Medulla oblongata (tissue), 1 donor: ENCODE results near the gene SYT9.
"Not testable (repeated sequence)": the region's sequence is repeated elsewhere in the genome, so short reads cannot be mapped to it uniquely, and the experiment has no call there.

ENCODE experiments used
- DNase-seq: peaks from one replicate; pipeline ENCODE4 v3.0.0-alpha.2; 2015; ENCODE audit errors: extremely low spot score

Gene SYT9

GRCh38 chr11:7275133-7275532 lies 23.4 kb downstream of the SYT9 start:
- no peak for DNase-seq

DNA sequence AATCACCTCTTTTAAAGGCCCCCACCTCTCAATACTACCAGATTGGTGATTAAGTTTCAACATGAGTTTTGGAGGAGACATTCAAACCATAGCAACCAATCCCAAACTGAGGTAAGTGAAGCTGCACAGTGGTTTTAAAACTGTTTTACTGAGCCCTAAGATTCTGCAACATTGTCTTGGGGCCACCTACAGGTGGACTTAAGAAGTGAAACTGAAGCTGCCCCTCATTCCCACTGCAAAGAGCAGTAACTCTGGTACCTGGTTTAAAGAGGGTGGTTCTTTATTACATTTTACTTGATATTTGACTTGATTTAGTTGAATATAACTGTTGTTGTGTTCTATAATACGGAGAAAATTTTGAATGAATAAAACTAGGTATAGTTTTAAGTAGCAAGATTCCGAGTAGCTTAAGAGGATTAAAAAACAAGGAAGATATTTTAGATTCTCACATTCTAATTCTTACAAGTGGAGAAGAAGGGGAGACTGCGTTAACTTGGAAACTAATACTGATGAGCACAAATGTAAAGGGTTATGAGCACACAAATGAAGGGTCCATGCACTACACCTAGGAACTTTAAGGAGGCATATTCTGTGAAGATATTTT lies 26.7 kb downstream of the SYT9 start:
- peak; percentile 59 for DNase-seq

DNA sequence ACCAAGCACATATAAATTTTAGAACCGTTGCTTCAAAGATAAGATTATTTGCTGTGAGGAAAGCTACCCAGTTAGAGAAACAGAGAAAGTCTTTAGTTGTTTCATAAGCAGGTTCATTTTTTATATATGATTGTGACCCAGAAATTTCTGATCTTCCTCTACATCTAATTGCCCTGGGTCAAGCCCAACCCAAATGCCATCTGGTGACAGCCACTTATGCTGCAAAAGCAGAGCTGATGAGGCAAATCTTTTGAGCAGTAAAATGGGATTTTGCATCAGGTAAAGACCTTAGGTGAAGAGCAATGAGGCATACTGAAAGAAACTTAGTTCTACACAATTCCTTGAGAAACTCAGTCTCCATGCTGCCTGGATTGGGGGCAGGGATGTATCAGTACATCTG lies 28.0 kb downstream of the SYT9 start:
- DNase-seq = no peak

GRCh38 chr11:7281079-7281478 lies 29.4 kb downstream of the SYT9 start:
- DNase-seq = no peak

DNA sequence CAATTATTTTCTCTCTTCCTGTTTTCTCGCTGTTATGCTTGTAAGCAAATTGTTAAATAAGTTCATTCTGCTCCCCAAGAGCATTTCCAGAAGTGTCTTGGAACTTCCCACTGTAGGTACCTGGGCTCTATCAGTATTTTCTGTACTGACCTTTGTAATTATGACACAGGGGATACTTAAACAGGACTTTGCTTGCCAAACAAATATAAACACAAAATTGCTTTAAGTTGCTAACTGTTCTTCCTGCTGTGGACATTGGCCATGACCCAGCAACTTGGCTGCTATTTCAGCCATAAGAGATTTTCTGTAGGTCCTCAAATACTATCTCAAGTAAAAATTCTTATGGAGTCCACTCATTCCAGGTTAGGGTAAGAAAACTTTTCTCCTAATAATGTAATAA lies 30.1 kb downstream of the SYT9 start:
- DNase-seq = no peak

GRCh38 chr11:7286178-7286577 lies 34.5 kb downstream of the SYT9 start:
- no peak for DNase-seq

DNA sequence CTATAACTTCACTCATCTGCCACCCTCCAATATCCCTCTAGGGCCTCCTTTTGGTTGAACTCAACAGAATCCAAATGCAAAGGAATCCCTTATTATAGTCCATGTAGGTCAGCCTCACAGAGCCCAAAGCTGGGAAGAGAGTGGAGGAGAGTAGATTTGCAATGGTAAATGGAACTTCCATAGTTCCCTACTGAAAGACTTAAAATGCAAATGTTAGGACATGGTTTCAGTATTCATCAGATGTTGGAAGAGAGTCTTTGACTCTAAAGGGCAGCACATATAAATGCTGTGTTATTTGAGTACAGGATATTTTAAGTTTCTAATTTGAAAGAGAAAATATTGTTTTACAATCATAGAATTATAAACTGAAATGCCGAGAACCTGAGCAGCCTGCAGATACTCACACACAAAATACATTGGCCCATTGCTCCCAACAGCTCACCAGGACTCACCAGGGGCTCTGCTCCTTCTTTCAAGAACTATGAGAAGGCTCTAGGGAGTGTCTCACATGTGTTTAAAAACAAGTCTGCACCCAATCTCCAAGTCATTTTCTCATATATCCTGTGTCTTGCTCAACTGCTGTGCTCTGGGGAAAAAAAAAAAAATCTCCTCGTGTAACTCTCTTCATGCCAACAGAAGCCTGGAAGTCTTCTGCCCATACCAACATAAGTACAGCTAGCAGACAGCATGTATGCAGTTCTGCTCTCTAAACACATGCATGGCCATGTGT lies 39.6 kb downstream of the SYT9 start:
- no peak for DNase-seq

GRCh38 chr11:7292922-7293321 lies 41.2 kb downstream of the SYT9 start:
- DNase-seq = no peak

DNA sequence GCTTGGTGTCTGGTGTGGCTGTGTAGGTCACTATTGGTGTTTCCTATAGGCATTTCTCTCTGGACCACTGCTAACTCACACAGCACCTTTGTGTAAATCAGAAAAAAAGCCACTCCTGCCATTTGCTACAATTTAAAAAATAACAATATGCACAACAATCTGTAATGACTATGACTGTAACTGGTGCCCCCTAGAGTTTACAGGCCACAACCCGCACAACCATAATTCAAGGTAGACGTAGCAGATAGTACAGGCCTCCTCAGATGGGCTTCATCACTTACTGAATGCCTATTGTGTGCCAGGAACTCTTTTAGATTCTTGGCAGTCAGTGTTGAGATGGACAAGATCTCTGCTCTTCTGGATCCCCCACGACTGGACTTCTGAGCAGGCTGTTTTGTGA lies 47.7 kb downstream of the SYT9 start:
- DNase-seq = no peak

- no peak for DNase-seq
Observed at GRCh38 chr11:7300281-7300680, 48.6 kb downstream of the SYT9 start.

GRCh38 chr11:7303146-7303545 lies 51.4 kb downstream of the SYT9 start:
- no peak for DNase-seq

DNA sequence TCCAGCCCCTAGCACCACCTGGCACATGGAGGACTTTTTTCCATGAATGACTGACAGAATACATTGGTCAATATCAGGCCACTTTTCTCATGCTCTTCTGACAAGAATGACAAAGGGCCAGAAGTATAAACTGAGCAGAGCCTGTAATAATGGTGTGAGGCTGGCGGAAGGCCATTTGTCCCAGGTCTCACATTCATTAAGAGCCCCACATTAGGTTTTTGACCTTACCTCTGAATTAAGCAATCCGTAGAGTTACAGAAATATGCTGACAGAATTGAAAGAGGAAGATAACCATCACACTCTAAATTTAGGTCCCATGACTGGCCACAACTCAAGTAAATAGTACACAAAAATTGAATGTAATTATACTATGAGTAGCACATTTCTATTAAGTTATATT lies 55.2 kb downstream of the SYT9 start:
- DNase-seq = no peak

- no peak for DNase-seq
Observed at GRCh38 chr11:7307836-7308235, 56.1 kb downstream of the SYT9 start.

DNA sequence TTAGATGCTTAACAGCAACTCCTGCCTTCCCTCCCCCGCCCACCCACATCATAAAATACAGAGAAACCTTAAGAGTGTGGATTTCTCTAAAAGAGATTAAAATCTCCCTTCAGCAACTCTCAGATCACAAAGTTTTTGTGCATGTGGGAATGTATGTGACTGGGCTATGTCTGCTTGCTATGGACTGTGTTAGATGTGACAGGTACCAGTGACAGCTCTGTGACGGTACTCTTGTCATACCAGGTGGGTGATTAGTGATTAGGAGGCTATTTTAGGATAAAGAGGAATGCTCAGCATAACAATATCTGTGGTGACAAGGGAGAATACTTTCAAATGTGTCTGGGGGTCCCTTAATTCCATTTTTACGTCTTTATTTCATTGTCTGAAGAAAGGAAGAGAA lies 60.2 kb downstream of the SYT9 start:
- DNase-seq = no peak

DNA sequence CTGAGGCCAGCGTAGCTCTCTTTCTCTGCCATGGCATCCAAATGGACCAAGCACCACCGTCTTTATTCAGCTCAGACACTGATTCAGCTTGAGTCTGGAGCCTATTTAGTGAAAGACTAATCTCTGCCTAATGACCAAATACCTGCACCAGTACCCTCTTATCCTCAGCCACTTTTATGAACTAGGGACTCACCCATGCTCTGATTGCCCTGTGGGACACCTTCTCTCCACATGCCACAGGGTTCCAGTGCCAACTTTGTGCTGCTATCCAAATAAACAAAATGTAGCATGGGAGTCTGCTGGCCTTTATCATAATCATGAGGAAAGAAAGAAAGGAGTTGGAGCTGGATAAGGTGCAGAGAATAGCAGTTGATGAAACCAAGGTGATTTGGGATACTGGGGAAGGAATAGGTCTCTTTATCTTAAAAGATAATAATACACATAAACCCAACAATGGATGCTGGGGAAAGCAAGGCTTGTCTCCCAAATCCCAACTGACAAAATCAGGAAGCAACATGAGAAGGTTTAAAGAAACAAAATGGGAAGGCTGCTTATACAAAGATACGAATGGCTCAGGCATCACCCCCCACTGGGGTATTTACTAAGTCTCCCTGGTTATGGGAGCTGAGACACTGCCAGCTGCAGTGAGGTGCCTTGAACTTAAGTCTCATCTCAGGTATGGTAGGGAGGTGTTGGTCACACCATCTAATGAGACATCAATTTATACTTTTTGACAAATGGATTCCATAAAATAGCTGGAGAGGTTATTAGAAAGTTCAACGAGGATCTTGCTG lies 63.3 kb downstream of the SYT9 start:
- no peak for DNase-seq

GRCh38 chr11:7319501-7319900 lies 67.8 kb downstream of the SYT9 start:
- DNase-seq = no peak

GRCh38 chr11:7320306-7320705 lies 68.6 kb downstream of the SYT9 start:
- no peak for DNase-seq

DNA sequence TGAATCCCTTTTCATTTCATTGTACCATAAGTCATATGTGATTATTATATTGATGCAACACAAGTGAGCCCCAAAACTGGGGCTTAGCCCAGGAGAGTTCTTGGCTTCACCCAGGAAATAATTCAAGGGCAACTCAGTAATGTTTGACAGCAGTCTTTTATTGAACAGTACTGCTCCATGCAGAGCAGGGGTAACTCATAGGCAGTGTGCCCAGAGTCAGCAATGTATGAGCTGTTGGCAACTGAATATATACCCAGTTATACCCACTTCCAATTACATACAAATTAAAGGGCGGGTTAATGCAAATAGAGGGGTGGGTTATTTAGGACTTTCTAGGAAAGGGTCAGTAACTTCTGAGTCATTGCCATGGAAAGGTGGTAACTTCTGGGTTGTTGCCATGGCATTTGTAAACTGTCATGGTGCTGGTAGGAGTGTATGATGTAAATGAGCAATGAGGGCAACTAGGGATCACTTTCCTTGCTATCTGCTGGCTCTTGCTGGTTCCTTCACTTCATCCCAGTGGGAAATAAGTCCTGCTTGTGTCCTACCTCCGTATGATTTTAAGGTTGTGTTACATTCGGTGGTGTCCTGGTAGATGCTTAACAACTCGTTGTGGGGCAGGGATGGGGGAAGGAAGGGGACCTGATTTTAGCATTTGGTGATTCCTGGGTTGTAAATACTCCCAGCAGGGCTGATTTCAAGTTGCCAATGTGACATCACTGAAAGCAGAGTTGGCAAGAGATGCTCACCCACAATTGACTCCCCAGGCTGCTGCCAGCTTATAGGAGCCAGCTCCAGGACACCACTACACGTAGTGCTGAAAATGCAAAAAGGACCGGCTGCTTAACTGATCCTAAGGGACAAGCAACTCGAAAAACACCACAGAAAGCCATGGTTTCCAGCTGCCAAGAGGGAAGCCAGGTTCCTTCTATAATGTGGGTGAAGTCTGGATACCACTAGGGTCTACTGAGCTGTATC lies 70.1 kb downstream of the SYT9 start:
- peak; percentile 44 for DNase-seq

GRCh38 chr11:7332451-7332850 lies 80.7 kb downstream of the SYT9 start:
- no peak for DNase-seq

- DNase-seq = no peak
Observed at GRCh38 chr11:7332962-7333361, 81.3 kb downstream of the SYT9 start.

- not testable (repeated sequence) for DNase-seq
Observed at GRCh38 chr11:7335442-7335841, 83.7 kb downstream of the SYT9 start.

DNA sequence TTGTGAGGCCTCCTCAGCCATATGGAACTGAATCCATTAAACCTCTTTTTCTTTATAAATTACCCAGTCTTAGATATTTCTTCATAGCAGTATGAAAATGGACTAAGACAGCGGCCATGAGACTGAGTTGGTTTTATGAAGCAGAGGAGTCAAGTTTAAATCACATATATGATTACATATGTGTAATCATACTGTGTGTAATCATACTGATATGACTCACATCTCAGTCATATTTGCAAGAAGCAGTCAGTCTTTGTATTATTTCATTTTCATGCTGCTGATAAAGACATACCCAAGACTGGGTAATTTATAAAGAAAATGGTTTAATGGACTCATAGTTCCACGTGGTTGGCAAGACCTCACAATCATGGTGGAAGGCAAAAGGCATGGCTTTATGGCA lies 89.8 kb downstream of the SYT9 start:
- DNase-seq = no peak
